Measurements from ENCODE around the gene SCT. TPM values are rescaled to one million over a fixed set of nuclear protein-coding genes. Genes with fewer than 3 reads are reported as not detected.

SCT gene
- total RNA-seq, 1 experiment from 2014 or later = not detected

DNA sequence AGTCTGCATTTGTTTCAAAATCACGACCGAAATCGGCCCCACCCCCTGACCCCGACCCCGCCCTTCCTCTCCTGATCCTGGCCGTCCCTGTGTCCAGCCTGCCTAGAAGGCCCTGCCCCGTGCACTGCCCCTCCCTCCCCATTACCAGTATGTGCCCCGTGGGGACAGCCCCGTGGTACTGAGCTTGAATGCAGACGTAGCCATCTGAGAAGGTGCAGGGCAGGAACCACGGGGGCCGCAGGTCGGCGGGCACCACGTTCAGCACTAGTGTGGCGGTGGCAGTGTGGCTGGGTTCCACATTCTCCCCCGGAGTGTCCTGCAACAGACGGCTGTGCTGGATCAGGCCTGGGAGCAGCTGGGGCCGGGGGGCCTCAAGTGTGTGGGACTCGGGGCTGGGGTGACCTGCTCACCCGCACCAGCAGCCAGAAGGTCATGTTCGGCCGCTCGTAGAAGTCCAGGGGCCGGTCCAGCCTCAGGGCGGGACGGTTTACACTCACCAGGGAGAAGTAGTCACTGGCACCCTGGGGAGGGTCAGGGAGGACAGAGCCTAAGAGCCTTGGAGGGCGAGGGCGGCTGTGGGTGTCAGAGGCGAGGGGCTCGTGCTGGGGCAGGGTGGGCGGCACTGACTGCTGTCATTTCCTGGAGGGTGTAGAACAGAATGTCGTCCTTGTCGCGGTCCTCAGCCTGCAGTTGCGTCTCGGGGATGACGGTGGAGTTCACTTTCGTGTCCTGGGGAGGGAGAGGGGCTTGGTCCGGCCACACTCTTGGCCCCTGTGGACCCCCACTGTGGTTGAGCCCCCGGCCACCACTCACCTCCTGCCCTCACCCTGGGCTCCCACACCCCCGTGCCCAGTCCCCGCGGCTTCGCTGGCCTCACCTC is 5.8 kb downstream of the SCT start:
- peak; percentile 18 for ATAC-seq
- ChIA-PET POLR2A (no interaction called here), CTCF (no interaction called here)
- Histone ChIP-seq H3K27ac (ENCODE audit: low read length) (no peak overlapping the region), H3K27me3 (ENCODE audit: control insufficient read depth, insufficient read depth, low read length) (no peaks in the 10 kb centered on the region), H3K9me3 (ENCODE audit: control insufficient read depth, insufficient read depth, low read depth, low read length) (no peaks in the 10 kb centered on the region), H3K36me3 (ENCODE audit: control insufficient read depth, insufficient read depth, low read length) (no peaks in the 10 kb centered on the region), H3K4me1 (ENCODE audit: control insufficient read depth, insufficient read depth, low read length) (peaks cover 18% of the 10 kb centered on the region), H3K4me3 (ENCODE audit: low read depth in 2 of 2, low read length in 2 of 2) (no peak overlapping the region)
- intact Hi-C loops (cut with micrococcal nuclease; ENCODE audit: unreplicated experiment) (no loop called here), in situ Hi-C loops (cut with HindIII; ENCODE audit: low pct_unique_long_range_greater_than_20kb, low sequenced_read_pairs) (no loop called here)
- no peak for DNase-seq (ENCODE audit: low read depth, low spot score)
- no TSS peak for BruUV-seq (replicated peaks)
- TF ChIP-seq, protein P1, sequence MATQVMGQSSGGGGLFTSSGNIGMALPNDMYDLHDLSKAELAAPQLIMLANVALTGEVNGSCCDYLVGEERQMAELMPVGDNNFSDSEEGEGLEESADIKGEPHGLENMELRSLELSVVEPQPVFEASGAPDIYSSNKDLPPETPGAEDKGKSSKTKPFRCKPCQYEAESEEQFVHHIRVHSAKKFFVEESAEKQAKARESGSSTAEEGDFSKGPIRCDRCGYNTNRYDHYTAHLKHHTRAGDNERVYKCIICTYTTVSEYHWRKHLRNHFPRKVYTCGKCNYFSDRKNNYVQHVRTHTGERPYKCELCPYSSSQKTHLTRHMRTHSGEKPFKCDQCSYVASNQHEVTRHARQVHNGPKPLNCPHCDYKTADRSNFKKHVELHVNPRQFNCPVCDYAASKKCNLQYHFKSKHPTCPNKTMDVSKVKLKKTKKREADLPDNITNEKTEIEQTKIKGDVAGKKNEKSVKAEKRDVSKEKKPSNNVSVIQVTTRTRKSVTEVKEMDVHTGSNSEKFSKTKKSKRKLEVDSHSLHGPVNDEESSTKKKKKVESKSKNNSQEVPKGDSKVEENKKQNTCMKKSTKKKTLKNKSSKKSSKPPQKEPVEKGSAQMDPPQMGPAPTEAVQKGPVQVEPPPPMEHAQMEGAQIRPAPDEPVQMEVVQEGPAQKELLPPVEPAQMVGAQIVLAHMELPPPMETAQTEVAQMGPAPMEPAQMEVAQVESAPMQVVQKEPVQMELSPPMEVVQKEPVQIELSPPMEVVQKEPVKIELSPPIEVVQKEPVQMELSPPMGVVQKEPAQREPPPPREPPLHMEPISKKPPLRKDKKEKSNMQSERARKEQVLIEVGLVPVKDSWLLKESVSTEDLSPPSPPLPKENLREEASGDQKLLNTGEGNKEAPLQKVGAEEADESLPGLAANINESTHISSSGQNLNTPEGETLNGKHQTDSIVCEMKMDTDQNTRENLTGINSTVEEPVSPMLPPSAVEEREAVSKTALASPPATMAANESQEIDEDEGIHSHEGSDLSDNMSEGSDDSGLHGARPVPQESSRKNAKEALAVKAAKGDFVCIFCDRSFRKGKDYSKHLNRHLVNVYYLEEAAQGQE (IDR thresholded peaks at IDR 0.05; ENCODE audit: insufficient read depth in 1 of 2, low read depth in 2 of 2, low read length in 1 of 2) = no peak
- TF ChIP-seq SIN3A (IDR thresholded peaks at IDR 0.05; ENCODE audit: borderline replicate concordance, insufficient read depth, low read depth, low read length) = no peak
- TF ChIP-seq TCF7L2 (IDR thresholded peaks at IDR 0.05; ENCODE audit: low read depth, low read length) = no peak

- intact Hi-C loops (cut with micrococcal nuclease; ENCODE audit: unreplicated experiment) (no loop called here), in situ Hi-C loops (cut with HindIII; ENCODE audit: low pct_unique_long_range_greater_than_20kb, low sequenced_read_pairs) (no loop called here)
- no TSS peak for BruUV-seq (replicated peaks)
- DNase-seq (ENCODE audit: low read depth, low spot score) (no peak), ATAC-seq (no peak)
- H3K4me1 ChIP-seq (ENCODE audit: control insufficient read depth, insufficient read depth, low read length) = peaks cover 20% of the 10 kb centered on the region
- no peak overlapping the region for H3K4me3 ChIP-seq (ENCODE audit: low read depth in 2 of 2, low read length in 2 of 2)
- H3K27me3 ChIP-seq (ENCODE audit: control insufficient read depth, insufficient read depth, low read length) = no peaks in the 10 kb centered on the region
- ChIA-PET CTCF (no interaction called here), POLR2A (no interaction called here)
- H3K36me3 ChIP-seq (ENCODE audit: control insufficient read depth, insufficient read depth, low read length) = no peaks in the 10 kb centered on the region; the same call in 1 of the 2 replicates
- no peak overlapping the region for H3K27ac ChIP-seq (ENCODE audit: low read length)
- TF ChIP-seq POLR2AphosphoS5 (IDR thresholded peaks at IDR 0.05; ENCODE audit: low read depth, low read length) (no peak), TCF7L2 (IDR thresholded peaks at IDR 0.05; ENCODE audit: low read depth, low read length) (no peak), SIN3A (IDR thresholded peaks at IDR 0.05; ENCODE audit: borderline replicate concordance, insufficient read depth, low read depth, low read length) (no peak)
- TF ChIP-seq, protein P1 (IDR thresholded peaks at IDR 0.05; ENCODE audit: insufficient read depth in 1 of 2, low read depth in 2 of 2, low read length in 1 of 2) = no peak
- TF ChIP-seq, protein P2, sequence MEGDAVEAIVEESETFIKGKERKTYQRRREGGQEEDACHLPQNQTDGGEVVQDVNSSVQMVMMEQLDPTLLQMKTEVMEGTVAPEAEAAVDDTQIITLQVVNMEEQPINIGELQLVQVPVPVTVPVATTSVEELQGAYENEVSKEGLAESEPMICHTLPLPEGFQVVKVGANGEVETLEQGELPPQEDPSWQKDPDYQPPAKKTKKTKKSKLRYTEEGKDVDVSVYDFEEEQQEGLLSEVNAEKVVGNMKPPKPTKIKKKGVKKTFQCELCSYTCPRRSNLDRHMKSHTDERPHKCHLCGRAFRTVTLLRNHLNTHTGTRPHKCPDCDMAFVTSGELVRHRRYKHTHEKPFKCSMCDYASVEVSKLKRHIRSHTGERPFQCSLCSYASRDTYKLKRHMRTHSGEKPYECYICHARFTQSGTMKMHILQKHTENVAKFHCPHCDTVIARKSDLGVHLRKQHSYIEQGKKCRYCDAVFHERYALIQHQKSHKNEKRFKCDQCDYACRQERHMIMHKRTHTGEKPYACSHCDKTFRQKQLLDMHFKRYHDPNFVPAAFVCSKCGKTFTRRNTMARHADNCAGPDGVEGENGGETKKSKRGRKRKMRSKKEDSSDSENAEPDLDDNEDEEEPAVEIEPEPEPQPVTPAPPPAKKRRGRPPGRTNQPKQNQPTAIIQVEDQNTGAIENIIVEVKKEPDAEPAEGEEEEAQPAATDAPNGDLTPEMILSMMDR (IDR thresholded peaks at IDR 0.05) = no peak
- H3K9me3 ChIP-seq (ENCODE audit: control insufficient read depth, insufficient read depth, low read depth, low read length) = no peaks in the 10 kb centered on the region
These were observed 6.8 kb downstream of the SCT start for GRCh38 chr11:620201-620600.

Measured in Panc1 (cell line).